ENCODE measurements around the gene SLC25A21.

DNA sequence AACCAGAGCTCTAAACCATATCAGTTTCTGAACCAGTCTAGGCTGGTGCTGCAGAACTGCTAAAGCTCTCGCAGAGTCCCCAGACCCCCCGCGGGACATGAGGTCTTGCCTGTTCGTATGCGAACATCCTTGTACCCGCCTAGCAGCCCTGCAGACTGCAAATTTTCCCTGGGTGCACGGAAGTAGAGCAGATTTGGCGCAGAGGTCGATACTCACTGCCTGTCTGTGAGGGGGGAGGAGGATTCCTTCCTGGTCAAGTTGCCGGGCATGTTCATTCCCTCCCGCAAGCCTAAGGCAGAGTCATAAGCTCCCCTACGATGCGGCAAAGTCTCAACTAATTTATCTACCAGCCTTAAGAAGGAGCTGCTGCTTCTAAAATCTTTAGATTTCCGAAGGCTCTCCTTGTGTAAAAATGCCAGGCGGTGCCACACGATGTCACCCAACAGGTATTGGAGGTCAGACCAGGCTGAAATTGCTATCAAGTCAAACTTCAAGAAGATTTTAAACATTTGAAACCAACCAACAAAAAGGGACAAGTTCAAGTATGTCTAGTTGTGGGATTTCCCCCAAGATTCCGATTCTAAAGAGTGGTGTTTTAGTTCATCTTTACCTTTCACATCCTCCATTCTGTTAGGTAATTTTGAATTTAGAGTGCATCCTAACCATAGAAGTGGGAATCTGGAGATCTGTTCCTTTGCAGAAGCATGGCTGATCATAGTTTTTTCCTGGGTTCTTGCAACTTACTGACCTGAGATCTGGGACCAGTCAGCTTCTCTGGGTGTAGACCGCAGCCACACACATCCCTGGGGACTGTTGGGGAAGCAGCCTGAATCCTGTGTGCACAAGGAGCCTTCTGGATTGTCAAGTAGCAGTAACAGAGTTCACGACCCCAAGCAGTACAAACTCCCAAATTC, 512.3 kb downstream of the SLC25A21 start:
- TF ChIP-seq, protein P1, sequence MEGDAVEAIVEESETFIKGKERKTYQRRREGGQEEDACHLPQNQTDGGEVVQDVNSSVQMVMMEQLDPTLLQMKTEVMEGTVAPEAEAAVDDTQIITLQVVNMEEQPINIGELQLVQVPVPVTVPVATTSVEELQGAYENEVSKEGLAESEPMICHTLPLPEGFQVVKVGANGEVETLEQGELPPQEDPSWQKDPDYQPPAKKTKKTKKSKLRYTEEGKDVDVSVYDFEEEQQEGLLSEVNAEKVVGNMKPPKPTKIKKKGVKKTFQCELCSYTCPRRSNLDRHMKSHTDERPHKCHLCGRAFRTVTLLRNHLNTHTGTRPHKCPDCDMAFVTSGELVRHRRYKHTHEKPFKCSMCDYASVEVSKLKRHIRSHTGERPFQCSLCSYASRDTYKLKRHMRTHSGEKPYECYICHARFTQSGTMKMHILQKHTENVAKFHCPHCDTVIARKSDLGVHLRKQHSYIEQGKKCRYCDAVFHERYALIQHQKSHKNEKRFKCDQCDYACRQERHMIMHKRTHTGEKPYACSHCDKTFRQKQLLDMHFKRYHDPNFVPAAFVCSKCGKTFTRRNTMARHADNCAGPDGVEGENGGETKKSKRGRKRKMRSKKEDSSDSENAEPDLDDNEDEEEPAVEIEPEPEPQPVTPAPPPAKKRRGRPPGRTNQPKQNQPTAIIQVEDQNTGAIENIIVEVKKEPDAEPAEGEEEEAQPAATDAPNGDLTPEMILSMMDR (IDR thresholded peaks at IDR 0.05; ENCODE audit: insufficient read depth, low read length, poor library complexity, severe bottlenecking) = no peak
- TF ChIP-seq EZH2phosphoT487 (conservative IDR thresholded peaks at IDR 0.05; ENCODE audit: low read length) = no peak

All from SU-DHL-6 (cell line).